ENCODE measurements around the gene GRAMD1B. TPM values are rescaled to one million over a fixed set of nuclear protein-coding genes. Genes with fewer than 3 reads are reported as not detected.

Gene GRAMD1B
- total RNA-seq, 4 donors from 2014 or later, result under 0.01 to 6.5 (median 3.7) TPM

- DNase-seq, result no peak
- no peaks in the 10 kb centered on the region for H3K27me3 ChIP-seq
- intact Hi-C loops (cut with DNase I; ENCODE audit: low total_unique reads), result no loop called here
- no peak overlapping the region for H3K27ac ChIP-seq
- no peaks in the 10 kb centered on the region for H3K36me3 ChIP-seq
- no peaks in the 10 kb centered on the region for H3K9me3 ChIP-seq
- H3K4me3 ChIP-seq, result no peak overlapping the region
- TF ChIP-seq CTCF (IDR thresholded peaks at IDR 0.05) (no peak), POLR2A (IDR thresholded peaks at IDR 0.05) (no peak)
- H3K4me1 ChIP-seq, result no peaks in the 10 kb centered on the region
Measured at GRCh38 chr11:123429336-123429735, 733 bp upstream of the GRAMD1B start.

- TF ChIP-seq CTCF (IDR thresholded peaks at IDR 0.05), result no peak
- TF ChIP-seq POLR2A (IDR thresholded peaks at IDR 0.05), result no peak
- Histone ChIP-seq H3K4me3 (peak overlapping the region; percentile 18 to 54), H3K36me3 (no peaks in the 10 kb centered on the region), H3K27ac (peak overlapping the region in 1 of 2 donors; percentile 40), H3K27me3 (no peaks in the 10 kb centered on the region), H3K9me3 (no peaks in the 10 kb centered on the region), H3K4me1 (no peaks in the 10 kb centered on the region)
- DNase-seq, result peak in 1 of 2 donors; percentile 29
- intact Hi-C loops (cut with DNase I; ENCODE audit: low total_unique reads), result no loop called here
Measured at GRCh38 chr11:123430721-123431497, 840 bp downstream of the GRAMD1B start.

GRCh38 chr11:123431619-123432018, 1.6 kb downstream of the GRAMD1B start:
- H3K9me3 ChIP-seq, result no peaks in the 10 kb centered on the region
- H3K4me3 ChIP-seq, result peak overlapping the region in 1 of 2 donors; percentile 54
- no peak overlapping the region for H3K27ac ChIP-seq
- no peak for DNase-seq
- TF ChIP-seq CTCF (IDR thresholded peaks at IDR 0.05) (no peak), POLR2A (IDR thresholded peaks at IDR 0.05) (no peak)
- H3K36me3 ChIP-seq, result no peaks in the 10 kb centered on the region
- intact Hi-C loops (cut with DNase I; ENCODE audit: low total_unique reads), result no loop called here
- H3K27me3 ChIP-seq, result no peaks in the 10 kb centered on the region
- no peaks in the 10 kb centered on the region for H3K4me1 ChIP-seq

GRCh38 chr11:123434262-123434661, 4.2 kb downstream of the GRAMD1B start:
- intact Hi-C loops (cut with DNase I; ENCODE audit: low total_unique reads), result no loop called here
- Histone ChIP-seq H3K4me3 (no peak overlapping the region), H3K36me3 (no peaks in the 10 kb centered on the region), H3K27ac (no peak overlapping the region), H3K27me3 (no peaks in the 10 kb centered on the region), H3K9me3 (no peaks in the 10 kb centered on the region), H3K4me1 (no peaks in the 10 kb centered on the region)
- TF ChIP-seq POLR2A (IDR thresholded peaks at IDR 0.05) (no peak), CTCF (IDR thresholded peaks at IDR 0.05) (no peak)
- DNase-seq, result no peak

GRCh38 chr11:123434911-123435310, 4.8 kb downstream of the GRAMD1B start:
- H3K27me3 ChIP-seq, result no peaks in the 10 kb centered on the region
- H3K9me3 ChIP-seq, result no peaks in the 10 kb centered on the region
- H3K4me3 ChIP-seq, result no peak overlapping the region
- H3K4me1 ChIP-seq, result no peaks in the 10 kb centered on the region
- TF ChIP-seq POLR2A (IDR thresholded peaks at IDR 0.05) (no peak), CTCF (IDR thresholded peaks at IDR 0.05) (no peak)
- DNase-seq, result no peak
- no peaks in the 10 kb centered on the region for H3K36me3 ChIP-seq
- H3K27ac ChIP-seq, result no peak overlapping the region
- intact Hi-C loops (cut with DNase I; ENCODE audit: low total_unique reads), result no loop called here
